Posterior vena cava (tissue), 2 donors: ENCODE data around the gene RIOK3. TPM values are rescaled to one million over a fixed set of nuclear protein-coding genes. Genes with fewer than 3 reads are reported as not detected.
"Not testable (repeated sequence)": the region's sequence is repeated elsewhere in the genome, so short reads cannot be mapped to it uniquely, and the experiment has no call there.

Experiments
- DNase-seq: peaks from one replicate; pipeline ENCODE4 v3.0.0-alpha.2; 2020; ENCODE audit warnings: low spot score
- intact Hi-C, 2 donors: fragments of 100-400 bp; cut with DNase I; formaldehyde crosslinking; loops; one replicate each; pipeline versions ENCODE4 v1.14.1 to v1.14.2; 2022 to 2023
- long read RNA-seq, 2 donors: library from polyadenylated mRNA; unstranded; transcript quantifications; one replicate each; pipeline ENCODE4 v2.0.0, GENCODE V29; 2020 to 2021
- total RNA-seq, 2 donors: library from RNA; stranded (reverse); fragmentation: NEBNext Ultra II Directional; extraction: Animal tissue kit (Norgen Biotek cat#: 25700); gene quantifications; one replicate each; pipeline ENCODE4 v1.2.1, GENCODE V29; 2021
- donor health status: DM: yes; HTN: yes; CAD: no.
- donor health status: DM: yes; HTN: yes; CAD: no.

The RIOK3 gene
- 10 to 100 TPM; 58.9 to 65.8 TPM for total RNA-seq
- long read RNA-seq, donor 1, full-length matches to known transcripts = 16 of 28 reads
- long read RNA-seq, donor 1, partial matches to known transcripts = 8 of 28 reads
- long read RNA-seq, donor 1, other reads (novel, unspliced or antisense) = 4 of 28 reads
- long read RNA-seq, donor 2, full-length matches to known transcripts = 23 of 49 reads
- long read RNA-seq, donor 2, partial matches to known transcripts = 16 of 49 reads
- long read RNA-seq, donor 2, other reads (novel, unspliced or antisense) = 10 of 49 reads

GRCh38 chr18:23452728-23453679 is at the start of gene RIOK3:
TSS of gene RIOK3 (plus strand) at chr18:23453287. CDS start at chr18:23453440, 153 bp downstream.
- peak; percentile 100 for DNase-seq
- intact Hi-C loops = no loop called here

- intact Hi-C loops = no loop called here
Observed at GRCh38 chr18:23403310-23403709, 49.8 kb upstream of the RIOK3 start.

GRCh38 chr18:23405636-23406035 is 47.5 kb upstream of the RIOK3 start:
- no peak for DNase-seq
- intact Hi-C loops = no loop called here

More at GRCh38 chr18:23403310-23403709, 49.8 kb upstream of the RIOK3 start:
- no peak for DNase-seq

- intact Hi-C loops = no loop called here
- no peak for DNase-seq
Observed at GRCh38 chr18:23406271-23406787, 46.8 kb upstream of the RIOK3 start.

- intact Hi-C loops = loop anchor here in 1 of 2 donors (10.0 kb wide), 1 partner anchor 378 kb away; no protein-coding TSS in a partner anchor
- no peak for DNase-seq
Observed at GRCh38 chr18:23412351-23412964, 40.6 kb upstream of the RIOK3 start.

GRCh38 chr18:23415515-23415914 is 37.6 kb upstream of the RIOK3 start:
- intact Hi-C loops = loop anchor here in 1 of 2 donors (10.0 kb wide), 1 partner anchor 381 kb away; no protein-coding TSS in a partner anchor
- no peak for DNase-seq

- DNase-seq = no peak
- intact Hi-C loops = loop anchor here in 1 of 2 donors (10.0 kb wide), 1 partner anchor 381 kb away; no protein-coding TSS in a partner anchor
Observed at GRCh38 chr18:23416298-23416697, 36.8 kb upstream of the RIOK3 start.

- DNase-seq = no peak
- intact Hi-C loops = no loop called here
Observed at GRCh38 chr18:23421277-23421676, 31.8 kb upstream of the RIOK3 start.

GRCh38 chr18:23422751-23423418 is 30.2 kb upstream of the RIOK3 start:
- intact Hi-C loops = no loop called here
- no peak for DNase-seq

GRCh38 chr18:23424616-23425015 is 28.5 kb upstream of the RIOK3 start:
- no peak for DNase-seq
- intact Hi-C loops = no loop called here

GRCh38 chr18:23428821-23429220 is 24.3 kb upstream of the RIOK3 start:
- intact Hi-C loops = no loop called here
- no peak for DNase-seq

GRCh38 chr18:23429538-23429937 is 23.5 kb upstream of the RIOK3 start:
- intact Hi-C loops, DNase-seq: not testable (repeated sequence)

- intact Hi-C loops = no loop called here
- no peak for DNase-seq
Observed at GRCh38 chr18:23433360-23433759, 19.7 kb upstream of the RIOK3 start.

GRCh38 chr18:23437357-23438045 is 15.6 kb upstream of the RIOK3 start:
- intact Hi-C loops = no loop called here
- DNase-seq = peak; percentile 96

GRCh38 chr18:23438046-23438377 is 15.1 kb upstream of the RIOK3 start:
- no peak for DNase-seq
- intact Hi-C loops = no loop called here

GRCh38 chr18:23438608-23439366 is 14.3 kb upstream of the RIOK3 start:
- DNase-seq = no peak
- intact Hi-C loops = no loop called here

- no peak for DNase-seq
- intact Hi-C loops = no loop called here
Observed at GRCh38 chr18:23440131-23440530, 13.0 kb upstream of the RIOK3 start.

GRCh38 chr18:23442958-23443357 is 10.1 kb upstream of the RIOK3 start:
- no peak for DNase-seq
- intact Hi-C loops = no loop called here
